Stimulated activated CD4-positive, alpha-beta T cell treated with anti-CD3 and anti-CD28 coated beads, Interleukin-1b, Interleukin-23, amount 100 ng/mL, for 48 hours (primary cell): ENCODE results near the gene KRTAP5-10.
A peak's percentile ranks its signal among the peaks of the same experiment; 100 is the strongest.
"Not testable (repeated sequence)": the region's sequence is repeated elsewhere in the genome, so short reads cannot be mapped to it uniquely, and the experiment has no call there.

Source experiments
- DNase-seq: peaks from one replicate; pipeline ENCODE4 v3.0.0-alpha.2; 2020

Gene KRTAP5-10

GRCh38 chr11:71542879-71543777, 22.2 kb upstream of the KRTAP5-10 start:
- DNase-seq, result peak; percentile 53

- no peak for DNase-seq
Measured at GRCh38 chr11:71543866-71544265, 21.5 kb upstream of the KRTAP5-10 start.

- no peak for DNase-seq
Measured at GRCh38 chr11:71544525-71545214, 20.7 kb upstream of the KRTAP5-10 start.

- DNase-seq, result no peak
Measured at GRCh38 chr11:71545405-71545966, 19.9 kb upstream of the KRTAP5-10 start.

GRCh38 chr11:71548120-71548519, 17.2 kb upstream of the KRTAP5-10 start, which contains the start of gene KRTAP5-9:
Gene KRTAP5-9, plus strand, starts transcription at chr11:71548420. Its CDS starts 238 bp downstream, at chr11:71548658.
- DNase-seq, result no peak

GRCh38 chr11:71548716-71549151, 16.6 kb upstream of the KRTAP5-10 start:
- no peak for DNase-seq

- DNase-seq, result no peak
Measured at GRCh38 chr11:71551711-71552110, 13.7 kb upstream of the KRTAP5-10 start.

- DNase-seq, result no peak
Measured at GRCh38 chr11:71554996-71555395, 10.4 kb upstream of the KRTAP5-10 start.

GRCh38 chr11:71555508-71555907, 9.9 kb upstream of the KRTAP5-10 start:
- DNase-seq, result no peak

- no peak for DNase-seq
Measured at GRCh38 chr11:71556018-71556417, 9.3 kb upstream of the KRTAP5-10 start.

- no peak for DNase-seq
Measured at GRCh38 chr11:71557257-71557656, 8.1 kb upstream of the KRTAP5-10 start.

- no peak for DNase-seq
Measured at GRCh38 chr11:71558996-71559395, 6.4 kb upstream of the KRTAP5-10 start.

GRCh38 chr11:71562120-71562519, 3.2 kb upstream of the KRTAP5-10 start:
- DNase-seq, result no peak

GRCh38 chr11:71563406-71563805, 2.0 kb upstream of the KRTAP5-10 start:
- DNase-seq, result peak; percentile 21

GRCh38 chr11:71564430-71564829, 933 bp upstream of the KRTAP5-10 start:
- no peak for DNase-seq

- no peak for DNase-seq
Measured at GRCh38 chr11:71566081-71566620, 788 bp downstream of the KRTAP5-10 start.

GRCh38 chr11:71566626-71567599, 1.6 kb downstream of the KRTAP5-10 start:
- DNase-seq, result not testable (repeated sequence)

- not testable (repeated sequence) for DNase-seq
Measured at GRCh38 chr11:71567633-71568032, 2.3 kb downstream of the KRTAP5-10 start.

GRCh38 chr11:71568704-71569349, 3.5 kb downstream of the KRTAP5-10 start:
- no peak for DNase-seq

- DNase-seq, result not testable (repeated sequence)
Measured at GRCh38 chr11:71571101-71571850, 5.9 kb downstream of the KRTAP5-10 start.

- DNase-seq, result no peak
Measured at GRCh38 chr11:71572811-71573210, 7.4 kb downstream of the KRTAP5-10 start.
